Measurements from ENCODE around the gene CACNA2D4. TPM values are rescaled to one million over a fixed set of nuclear protein-coding genes. Genes with fewer than 3 reads are reported as not detected.
A peak's percentile ranks its signal among the peaks of the same experiment; 100 is the strongest.

CACNA2D4 gene
- total and polyA plus RNA-seq, 2 of the 13 experiments (the other 11 are each of a cell fraction or from before 2014, with no cell fraction given), result 14.2 to 136 TPM

DNA sequence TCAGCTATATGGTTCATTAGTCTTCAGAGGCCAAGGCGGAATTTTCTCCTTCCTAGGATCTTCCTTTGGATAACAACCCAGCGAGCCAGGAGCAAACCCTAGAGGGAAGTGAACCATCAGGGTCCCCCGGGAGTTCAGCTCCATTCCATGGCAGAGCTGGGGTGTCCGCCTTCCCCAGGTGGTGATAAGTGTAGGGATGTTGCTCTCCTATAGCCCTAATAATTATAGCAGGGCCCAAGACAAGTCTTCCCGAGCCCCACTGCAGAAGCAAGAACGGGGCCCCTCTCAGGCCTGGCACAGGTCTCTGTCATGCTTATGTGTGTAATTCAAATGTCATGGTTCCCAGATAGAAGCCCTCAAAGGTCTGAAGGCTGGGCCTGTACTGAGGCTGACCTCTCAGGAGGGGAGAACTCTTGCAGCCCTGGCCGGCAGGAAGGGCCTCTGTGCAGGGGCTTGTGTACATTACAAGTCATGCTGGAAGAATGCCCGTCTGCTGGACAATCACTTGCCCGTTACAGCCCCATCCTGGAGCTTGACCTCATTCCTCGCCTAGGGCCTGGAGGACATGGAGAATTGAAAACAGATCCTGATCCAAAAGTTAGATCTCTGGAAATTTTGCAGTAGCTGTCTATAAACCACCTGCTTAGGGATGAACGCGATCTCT lies 80.8 kb downstream of the CACNA2D4 start (continued):
- TF ChIP-seq ZSCAN21 (CRISPR knock-in tag; IDR thresholded peaks at IDR 0.05; ENCODE audit: borderline replicate concordance), result 0 out of 2 replicates have a peak, but pooled peaks have one; percentile 13
- TF ChIP-seq, protein P1, sequence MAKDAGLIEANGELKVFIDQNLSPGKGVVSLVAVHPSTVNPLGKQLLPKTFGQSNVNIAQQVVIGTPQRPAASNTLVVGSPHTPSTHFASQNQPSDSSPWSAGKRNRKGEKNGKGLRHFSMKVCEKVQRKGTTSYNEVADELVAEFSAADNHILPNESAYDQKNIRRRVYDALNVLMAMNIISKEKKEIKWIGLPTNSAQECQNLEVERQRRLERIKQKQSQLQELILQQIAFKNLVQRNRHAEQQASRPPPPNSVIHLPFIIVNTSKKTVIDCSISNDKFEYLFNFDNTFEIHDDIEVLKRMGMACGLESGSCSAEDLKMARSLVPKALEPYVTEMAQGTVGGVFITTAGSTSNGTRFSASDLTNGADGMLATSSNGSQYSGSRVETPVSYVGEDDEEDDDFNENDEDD (CRISPR knock-in tag; IDR thresholded peaks at IDR 0.05; ENCODE audit: borderline replicate concordance), result 0 out of 2 replicates have a peak, but pooled peaks have one; percentile 49
- no peak; the same call in 1 of the 2 replicates for TF ChIP-seq MXD4 (CRISPR knock-in tag; IDR thresholded peaks at IDR 0.05)
- peak; percentile 98 for TF ChIP-seq TEAD3 (CRISPR knock-in tag; optimal IDR thresholded peaks at IDR 0.05; ENCODE audit: borderline replicate concordance)
- peak; percentile 48; the same call in 1 of the 2 replicates for TF ChIP-seq TRIM24 (CRISPR knock-in tag; IDR thresholded peaks at IDR 0.05)
- TF ChIP-seq ATF7 (IDR thresholded peaks at IDR 0.05), result no peak
- TF ChIP-seq ATF7 (CRISPR knock-in tag; IDR thresholded peaks at IDR 0.05), result peak; percentile 86
- TF ChIP-seq, protein P2, sequence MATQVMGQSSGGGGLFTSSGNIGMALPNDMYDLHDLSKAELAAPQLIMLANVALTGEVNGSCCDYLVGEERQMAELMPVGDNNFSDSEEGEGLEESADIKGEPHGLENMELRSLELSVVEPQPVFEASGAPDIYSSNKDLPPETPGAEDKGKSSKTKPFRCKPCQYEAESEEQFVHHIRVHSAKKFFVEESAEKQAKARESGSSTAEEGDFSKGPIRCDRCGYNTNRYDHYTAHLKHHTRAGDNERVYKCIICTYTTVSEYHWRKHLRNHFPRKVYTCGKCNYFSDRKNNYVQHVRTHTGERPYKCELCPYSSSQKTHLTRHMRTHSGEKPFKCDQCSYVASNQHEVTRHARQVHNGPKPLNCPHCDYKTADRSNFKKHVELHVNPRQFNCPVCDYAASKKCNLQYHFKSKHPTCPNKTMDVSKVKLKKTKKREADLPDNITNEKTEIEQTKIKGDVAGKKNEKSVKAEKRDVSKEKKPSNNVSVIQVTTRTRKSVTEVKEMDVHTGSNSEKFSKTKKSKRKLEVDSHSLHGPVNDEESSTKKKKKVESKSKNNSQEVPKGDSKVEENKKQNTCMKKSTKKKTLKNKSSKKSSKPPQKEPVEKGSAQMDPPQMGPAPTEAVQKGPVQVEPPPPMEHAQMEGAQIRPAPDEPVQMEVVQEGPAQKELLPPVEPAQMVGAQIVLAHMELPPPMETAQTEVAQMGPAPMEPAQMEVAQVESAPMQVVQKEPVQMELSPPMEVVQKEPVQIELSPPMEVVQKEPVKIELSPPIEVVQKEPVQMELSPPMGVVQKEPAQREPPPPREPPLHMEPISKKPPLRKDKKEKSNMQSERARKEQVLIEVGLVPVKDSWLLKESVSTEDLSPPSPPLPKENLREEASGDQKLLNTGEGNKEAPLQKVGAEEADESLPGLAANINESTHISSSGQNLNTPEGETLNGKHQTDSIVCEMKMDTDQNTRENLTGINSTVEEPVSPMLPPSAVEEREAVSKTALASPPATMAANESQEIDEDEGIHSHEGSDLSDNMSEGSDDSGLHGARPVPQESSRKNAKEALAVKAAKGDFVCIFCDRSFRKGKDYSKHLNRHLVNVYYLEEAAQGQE (IDR thresholded peaks at IDR 0.05; ENCODE audit: borderline replicate concordance in 1 of 2, low read depth in 1 of 2, low read length in 2 of 2), result peak in 1 of 2 experiments; percentile 37; a peak in 1 of 4 replicates
- TF ChIP-seq, protein P3, sequence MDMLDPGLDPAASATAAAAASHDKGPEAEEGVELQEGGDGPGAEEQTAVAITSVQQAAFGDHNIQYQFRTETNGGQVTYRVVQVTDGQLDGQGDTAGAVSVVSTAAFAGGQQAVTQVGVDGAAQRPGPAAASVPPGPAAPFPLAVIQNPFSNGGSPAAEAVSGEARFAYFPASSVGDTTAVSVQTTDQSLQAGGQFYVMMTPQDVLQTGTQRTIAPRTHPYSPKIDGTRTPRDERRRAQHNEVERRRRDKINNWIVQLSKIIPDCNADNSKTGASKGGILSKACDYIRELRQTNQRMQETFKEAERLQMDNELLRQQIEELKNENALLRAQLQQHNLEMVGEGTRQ (IDR thresholded peaks at IDR 0.05; ENCODE audit: low read depth, low read length), result no peak
- TF ChIP-seq, protein P3 (CRISPR knock-in tag; IDR thresholded peaks at IDR 0.05; ENCODE audit: borderline replicate concordance), result no peak
- TF ChIP-seq, protein P4, sequence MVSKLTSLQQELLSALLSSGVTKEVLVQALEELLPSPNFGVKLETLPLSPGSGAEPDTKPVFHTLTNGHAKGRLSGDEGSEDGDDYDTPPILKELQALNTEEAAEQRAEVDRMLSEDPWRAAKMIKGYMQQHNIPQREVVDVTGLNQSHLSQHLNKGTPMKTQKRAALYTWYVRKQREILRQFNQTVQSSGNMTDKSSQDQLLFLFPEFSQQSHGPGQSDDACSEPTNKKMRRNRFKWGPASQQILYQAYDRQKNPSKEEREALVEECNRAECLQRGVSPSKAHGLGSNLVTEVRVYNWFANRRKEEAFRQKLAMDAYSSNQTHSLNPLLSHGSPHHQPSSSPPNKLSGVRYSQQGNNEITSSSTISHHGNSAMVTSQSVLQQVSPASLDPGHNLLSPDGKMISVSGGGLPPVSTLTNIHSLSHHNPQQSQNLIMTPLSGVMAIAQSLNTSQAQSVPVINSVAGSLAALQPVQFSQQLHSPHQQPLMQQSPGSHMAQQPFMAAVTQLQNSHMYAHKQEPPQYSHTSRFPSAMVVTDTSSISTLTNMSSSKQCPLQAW (CRISPR knock-in tag; IDR thresholded peaks at IDR 0.05), result peak; percentile 40; the same call in 1 of the 2 replicates
- TF ChIP-seq POGZ (CRISPR knock-in tag; IDR thresholded peaks at IDR 0.05), result peak; percentile 18; the same call in 1 of the 2 replicates
- no peak for TF ChIP-seq CHD4 (IDR thresholded peaks at IDR 0.05; ENCODE audit: borderline replicate concordance, low read length)
- TF ChIP-seq, protein P5, sequence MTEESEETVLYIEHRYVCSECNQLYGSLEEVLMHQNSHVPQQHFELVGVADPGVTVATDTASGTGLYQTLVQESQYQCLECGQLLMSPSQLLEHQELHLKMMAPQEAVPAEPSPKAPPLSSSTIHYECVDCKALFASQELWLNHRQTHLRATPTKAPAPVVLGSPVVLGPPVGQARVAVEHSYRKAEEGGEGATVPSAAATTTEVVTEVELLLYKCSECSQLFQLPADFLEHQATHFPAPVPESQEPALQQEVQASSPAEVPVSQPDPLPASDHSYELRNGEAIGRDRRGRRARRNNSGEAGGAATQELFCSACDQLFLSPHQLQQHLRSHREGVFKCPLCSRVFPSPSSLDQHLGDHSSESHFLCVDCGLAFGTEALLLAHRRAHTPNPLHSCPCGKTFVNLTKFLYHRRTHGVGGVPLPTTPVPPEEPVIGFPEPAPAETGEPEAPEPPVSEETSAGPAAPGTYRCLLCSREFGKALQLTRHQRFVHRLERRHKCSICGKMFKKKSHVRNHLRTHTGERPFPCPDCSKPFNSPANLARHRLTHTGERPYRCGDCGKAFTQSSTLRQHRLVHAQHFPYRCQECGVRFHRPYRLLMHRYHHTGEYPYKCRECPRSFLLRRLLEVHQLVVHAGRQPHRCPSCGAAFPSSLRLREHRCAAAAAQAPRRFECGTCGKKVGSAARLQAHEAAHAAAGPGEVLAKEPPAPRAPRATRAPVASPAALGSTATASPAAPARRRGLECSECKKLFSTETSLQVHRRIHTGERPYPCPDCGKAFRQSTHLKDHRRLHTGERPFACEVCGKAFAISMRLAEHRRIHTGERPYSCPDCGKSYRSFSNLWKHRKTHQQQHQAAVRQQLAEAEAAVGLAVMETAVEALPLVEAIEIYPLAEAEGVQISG (CRISPR knock-in tag; IDR thresholded peaks at IDR 0.05), result 0 out of 2 replicates have a peak, but pooled peaks have one; percentile 24
- peak; percentile 32; the same call in 1 of the 2 replicates for TF ChIP-seq CEBPG (CRISPR knock-in tag; IDR thresholded peaks at IDR 0.05)
- peak; percentile 78; the same call in 1 of the 2 replicates for TF ChIP-seq RXRA (CRISPR knock-in tag; IDR thresholded peaks at IDR 0.05)
- TF ChIP-seq KAT2B (IDR thresholded peaks at IDR 0.05; ENCODE audit: borderline replicate concordance, low read depth, low read length), result no peak
- TF ChIP-seq FOSL2 (CRISPR knock-in tag; IDR thresholded peaks at IDR 0.05), result peak; percentile 98
